Heart right ventricle (tissue), 16 donors: ENCODE results near the gene COL26A1. TPM values are rescaled to one million over a fixed set of nuclear protein-coding genes. Genes with fewer than 3 reads are reported as not detected.

Experiments
- ATAC-seq, 8 donors: fragments of 200-7000 bp; cut with Tn5 transposase; one replicate each; pipeline ENCODE4 v1.9.1; 2020; ENCODE audit warnings: mild to moderate bottlenecking in 8 of 8, moderate library complexity in 8 of 8, moderate number of reproducible peaks in 1 of 8
- DNase-seq, 2 donors: peaks; one replicate each; pipeline ENCODE4 v3.0.0-alpha.2; 2020
- H3K27ac ChIP-seq, 10 donors: fragments of 200-600 bp; sonication (generic) in 2 of 10; one replicate each; pipeline versions ENCODE4 v1.5.0 to v1.8.0; 2020 to 2022; ENCODE audit warnings: mild to moderate bottlenecking in 3 of 10
- H3K27me3 ChIP-seq, 7 donors: fragments of 200-600 bp; one replicate each; pipeline ENCODE4 v1.8.0; 2021 to 2022; ENCODE audit warnings: mild to moderate bottlenecking in 2 of 7
- H3K36me3 ChIP-seq, 9 donors: fragments of 200-600 bp; sonication (generic) in 1 of 9; one replicate each; pipeline versions ENCODE4 v1.5.0 to v1.8.0; 2020 to 2022; ENCODE audit warnings: mild to moderate bottlenecking in 2 of 9
- H3K4me1 ChIP-seq, 9 donors: fragments of 200-600 bp; sonication (generic) in 1 of 9; one replicate each; pipeline versions ENCODE4 v1.5.0 to v1.8.0; 2020 to 2022; ENCODE audit warnings: mild to moderate bottlenecking in 4 of 9
- H3K4me3 ChIP-seq, 10 donors: fragments of 200-600 bp; sonication (generic) in 2 of 10; one replicate each; pipeline versions ENCODE4 v1.5.0 to v1.8.0; 2020 to 2022; ENCODE audit warnings: mild to moderate bottlenecking in 7 of 10, moderate library complexity in 2 of 10
- H3K9me3 ChIP-seq, 11 donors: fragments of 200-600 bp in 10 of 11; sonication (generic) in 2 of 11; one replicate each; pipeline versions ENCODE4 v1.5.0 to v1.8.0; 2013 to 2022; ENCODE audit warnings: mild to moderate bottlenecking in 2 of 11, control low read depth in 1 of 11, moderate library complexity in 1 of 11
- WGBS, 2 donors: extraction: QIAGEN DNeasy Blood & Tissue Kit; methylation state at CpG; one replicate each; pipeline ENCODE4 v1.1.7; 2013; ENCODE audit warnings: inconsistent platforms in 1 of 2; 5-methylcytosine and 5-hydroxymethylcytosine counted together
- intact Hi-C, 10 donors: fragments of 100-400 bp; cut with DNase I; formaldehyde crosslinking; loops; one replicate each; pipeline versions ENCODE4 v1.11.1 to v1.14.2; 2022
- polyA plus RNA-seq, 2 donors: library from polyadenylated mRNA; stranded (reverse); fragments of 200-250 nt; gene quantifications; one replicate each; pipeline ENCODE4 v1.2.3, GENCODE V29; 2013
- total RNA-seq, 10 donors: library from RNA; stranded (reverse); fragmentation: NEBNext Ultra II Directional in 3 of 10; extraction: Animal tissue kit (Norgen Biotek cat#: 25700) in 3 of 10; gene quantifications; one replicate each; pipeline versions ENCODE4 v1.2.1 to v1.2.4, GENCODE V29; 2021 to 2023
- TF ChIP-seq, protein P1 (sequence below), 9 donors: fragments of 200-600 bp; sonication (generic) in 2 of 9; IDR thresholded peaks; one replicate each; pipeline versions ENCODE4 v1.5.0 to v1.8.0; 2021 to 2022; ENCODE audit warnings: antibody characterized with exemption in 9 of 9, mild to moderate bottlenecking in 5 of 9, moderate library complexity in 1 of 9
- donor health status: Arrhythmogenic right ventricular cardiomyopathy.
- donor health status: ischemic (EF 13 %, LVEDD 7.1; RV severe dilation, severe dysfunction).
- donor health status: healthy with polysubstance abuse.
- donor health status: DM: no; HTN: yes; CAD: no.
- donor health status: DM: no; HTN: no; CAD: no.
- donor health status: ischemic (EF 25% LVEDD 6.9; RV normal size, moderate dysfunction).
- donor health status: ischemic (EF 25% LVEDD 5.7; RV mildly dilated, moderate dysfunction).
- donor health status: healthy.
- donor health status: DM: yes; HTN: yes; CAD: no.
- donor health status: Ischemic cardiomyopathy.
- donor health status: ischemic (EF 35%, LVEDD 5.7; RV mildly dilated, moderate dysfunction).
- donor health status: nonischemic (EF 11% LVEDD 7.7; RV severe dilation, severe dysfunction).
- donor health status: DM: yes; HTN: yes; CAD: no.
- donor health status: PGD.
- donor health status: ischemic (EF 29% LVEDD 5.4; RV normal size, mild dysfunction).
- donor health status: nonischemic (EF 23%, LVEDD 6.1; RV moderate dilation, normal function).

Gene COL26A1
- total and polyA plus RNA-seq, 12 donors = 0.07 to 0.50 TPM; not detected in 10

DNA sequence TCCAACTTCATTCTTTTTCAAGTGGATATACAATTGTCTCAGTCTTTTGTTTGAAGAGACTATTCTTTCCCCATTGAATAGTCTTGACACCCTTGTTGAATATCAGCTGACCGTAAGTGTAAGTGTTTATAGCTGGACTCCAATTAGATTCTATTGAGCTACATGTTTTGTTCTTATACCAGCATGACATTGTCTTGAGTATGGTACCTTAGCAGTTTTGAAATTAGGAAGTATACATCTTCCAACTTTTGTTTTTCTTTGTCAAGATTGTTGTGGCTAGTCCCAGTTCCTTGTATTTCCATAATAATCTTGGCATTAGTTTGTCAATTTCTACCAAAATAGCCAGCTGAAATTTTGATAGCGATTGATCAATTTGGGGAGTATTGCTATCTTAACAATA, 209.5 kb downstream of the COL26A1 start:
- H3K27me3 ChIP-seq = peaks cover 0 to 14% (median 6%) of the 10 kb centered on the region in 7 donors
- no peak overlapping the region for H3K4me3 ChIP-seq
- DNase-seq (no peak), ATAC-seq (no peak)
- intact Hi-C loops = loop anchor here in 1 of 10 donors (5.0 kb wide), 1 partner anchor 140 kb away; no protein-coding TSS in a partner anchor
- H3K36me3 ChIP-seq = no peaks in the 10 kb centered on the region
- no peaks in the 10 kb centered on the region for H3K4me1 ChIP-seq
- peaks cover 0 to 60% (median 12%) of the 10 kb centered on the region in 11 donors for H3K9me3 ChIP-seq
- WGBS, 2 donors = 94 to 96% methylated on average over 2 of the region's 2 CpGs
- TF ChIP-seq, protein P1, sequence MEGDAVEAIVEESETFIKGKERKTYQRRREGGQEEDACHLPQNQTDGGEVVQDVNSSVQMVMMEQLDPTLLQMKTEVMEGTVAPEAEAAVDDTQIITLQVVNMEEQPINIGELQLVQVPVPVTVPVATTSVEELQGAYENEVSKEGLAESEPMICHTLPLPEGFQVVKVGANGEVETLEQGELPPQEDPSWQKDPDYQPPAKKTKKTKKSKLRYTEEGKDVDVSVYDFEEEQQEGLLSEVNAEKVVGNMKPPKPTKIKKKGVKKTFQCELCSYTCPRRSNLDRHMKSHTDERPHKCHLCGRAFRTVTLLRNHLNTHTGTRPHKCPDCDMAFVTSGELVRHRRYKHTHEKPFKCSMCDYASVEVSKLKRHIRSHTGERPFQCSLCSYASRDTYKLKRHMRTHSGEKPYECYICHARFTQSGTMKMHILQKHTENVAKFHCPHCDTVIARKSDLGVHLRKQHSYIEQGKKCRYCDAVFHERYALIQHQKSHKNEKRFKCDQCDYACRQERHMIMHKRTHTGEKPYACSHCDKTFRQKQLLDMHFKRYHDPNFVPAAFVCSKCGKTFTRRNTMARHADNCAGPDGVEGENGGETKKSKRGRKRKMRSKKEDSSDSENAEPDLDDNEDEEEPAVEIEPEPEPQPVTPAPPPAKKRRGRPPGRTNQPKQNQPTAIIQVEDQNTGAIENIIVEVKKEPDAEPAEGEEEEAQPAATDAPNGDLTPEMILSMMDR (IDR thresholded peaks at IDR 0.05) = no peak
- H3K27ac ChIP-seq = no peak overlapping the region

DNA sequence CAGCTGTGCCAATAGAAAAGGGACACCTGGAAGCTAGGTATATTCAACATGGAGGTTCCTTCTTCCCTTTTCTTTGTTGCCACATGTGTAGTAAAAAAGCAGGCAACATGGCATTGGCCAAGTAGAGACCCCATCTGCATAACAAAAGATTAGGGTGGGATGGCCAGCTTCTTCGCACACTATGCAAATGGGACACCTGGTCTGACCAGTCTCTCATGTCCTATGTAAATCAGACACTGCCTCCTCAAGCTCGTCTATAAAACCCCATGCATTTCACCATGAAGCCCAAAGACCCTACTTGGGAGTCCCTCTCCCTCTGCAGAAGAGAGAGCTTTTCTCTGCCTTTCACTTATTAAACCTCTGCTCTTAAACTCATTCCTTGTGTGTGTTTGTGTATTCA, 212.5 kb downstream of the COL26A1 start:
- Histone ChIP-seq H3K9me3 (peaks cover 0 to 44% (median 12%) of the 10 kb centered on the region in 11 donors), H3K4me3 (no peak overlapping the region), H3K27me3 (peaks cover 0 to 22% (median 6%) of the 10 kb centered on the region in 7 donors), H3K4me1 (no peaks in the 10 kb centered on the region), H3K36me3 (no peaks in the 10 kb centered on the region), H3K27ac (no peak overlapping the region)
- TF ChIP-seq, protein P1 (IDR thresholded peaks at IDR 0.05) = no peak
- intact Hi-C loops = no loop called here
- DNase-seq (no peak), ATAC-seq (no peak)
- WGBS, 2 donors = 42% methylated on average over 2 of the region's 2 CpGs

DNA sequence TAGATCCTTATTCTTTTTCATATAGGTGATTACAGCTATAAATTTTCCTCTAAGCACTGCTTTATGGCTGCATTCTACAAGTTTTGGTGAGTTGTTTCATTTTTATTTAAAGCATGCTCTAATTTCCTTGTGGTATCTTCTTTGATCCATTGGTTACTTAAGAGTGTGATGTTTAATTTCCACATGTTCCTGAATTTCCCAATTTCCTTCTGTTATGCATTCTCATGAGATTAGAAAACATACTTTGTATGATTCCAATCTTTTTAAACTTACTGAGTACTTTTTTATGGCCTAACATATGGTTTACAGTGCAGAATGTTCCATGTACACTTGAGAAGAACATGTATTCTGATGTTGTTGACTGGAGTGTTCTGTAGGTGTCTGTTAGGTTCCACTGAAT, 213.0 kb downstream of the COL26A1 start:
- peaks cover 0 to 38% (median 12%) of the 10 kb centered on the region in 11 donors for H3K9me3 ChIP-seq
- ATAC-seq = no peak
- TF ChIP-seq, protein P1 (IDR thresholded peaks at IDR 0.05) = no peak
- H3K36me3 ChIP-seq = no peaks in the 10 kb centered on the region
- H3K4me3 ChIP-seq = no peak overlapping the region
- intact Hi-C loops = no loop called here
- DNase-seq = no peak
- no peaks in the 10 kb centered on the region for H3K4me1 ChIP-seq
- H3K27me3 ChIP-seq = peaks cover 0 to 24% (median 6%) of the 10 kb centered on the region in 7 donors
- no peak overlapping the region for H3K27ac ChIP-seq

DNA sequence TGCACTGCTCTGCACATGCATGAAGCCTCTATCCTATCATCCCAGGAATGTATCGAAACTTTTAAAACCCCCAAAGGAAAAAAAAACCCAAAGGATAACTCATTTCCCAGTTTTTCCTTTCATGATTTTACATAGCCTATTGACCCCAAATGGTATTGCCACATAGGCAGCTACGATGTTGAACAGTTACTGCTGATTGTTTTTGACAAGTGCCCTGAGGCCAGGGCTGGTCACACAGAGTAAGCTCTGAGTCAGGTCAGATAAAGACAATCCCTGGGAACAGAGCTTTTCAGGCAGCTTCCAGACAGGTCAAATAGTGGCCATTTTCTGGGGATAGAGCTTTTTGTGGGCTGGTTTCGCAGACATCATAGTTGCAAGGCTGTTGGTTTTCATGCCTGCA, 214.3 kb downstream of the COL26A1 start:
- DNase-seq (no peak), ATAC-seq (no peak)
- no peak overlapping the region for H3K27ac ChIP-seq
- H3K9me3 ChIP-seq = peaks cover 0 to 28% (median 12%) of the 10 kb centered on the region in 11 donors
- TF ChIP-seq, protein P1 (IDR thresholded peaks at IDR 0.05) = no peak
- intact Hi-C loops = no loop called here
- no peak overlapping the region for H3K4me3 ChIP-seq
- H3K4me1 ChIP-seq = no peaks in the 10 kb centered on the region
- peaks cover 0 to 28% (median 6%) of the 10 kb centered on the region in 7 donors for H3K27me3 ChIP-seq
- WGBS, 2 donors = 90 to 93% methylated on average over 3 of the region's 3 CpGs
- H3K36me3 ChIP-seq = no peaks in the 10 kb centered on the region
